PC-9 (cell line): Measurements from ENCODE around the gene PTBP1.

Experiments
- CTCF ChIP-seq: fragments of 200-600 bp; sonication (generic); conservative IDR thresholded peaks from 2 replicates; pipeline ENCODE4 v1.6.1; 2017; ENCODE audit warnings: mixed run types, antibody characterized with exemption, mild to moderate bottlenecking, moderate library complexity
- EZH2 ChIP-seq: fragments of 200-600 bp; sonication (generic); IDR thresholded peaks from 2 replicates; pipeline ENCODE4 v1.8.0; 2017; ENCODE audit warnings: antibody characterized with exemption, low read depth

- TF ChIP-seq CTCF (no peak), EZH2 (no peak)
These were observed 44.4 kb upstream of the PTBP1 start for GRCh38 chr19:752652-753517.
